SK-N-SH treated with all-trans-retinoic acid at 6 μM for 48 hours (cell line): ENCODE data around the gene CLSTN3.

Experiments
- ATAC-seq: fragments of 200-7000 bp; cut with Tn5 transposase; 3 replicates; pipeline ENCODE4 v1.9.1; 2020; ENCODE audit warnings: mild to moderate bottlenecking, moderate library complexity
- ARNTL ChIP-seq: fragments of 450-650 bp; formaldehyde crosslinking; IDR thresholded peaks from 2 replicates; pipeline ENCODE4 v1.5.0; 2020; ENCODE audit warnings: low read depth, mild to moderate bottlenecking, moderate library complexity, borderline replicate concordance
- BACH2 ChIP-seq: fragments of 250-450 bp; sonication (Bioruptor Pico); IDR thresholded peaks from 2 replicates; pipeline ENCODE4 v1.9.0; 2021; ENCODE audit warnings: mild to moderate bottlenecking, borderline replicate concordance
- CREB5 ChIP-seq: fragments of 250-450 bp; sonication (Bioruptor Pico); IDR thresholded peaks from 2 replicates; pipeline ENCODE4 v1.5.1; 2020; ENCODE audit warnings: low read depth, mild to moderate bottlenecking, moderate library complexity
- CSDC2 ChIP-seq: fragments of 250-450 bp; sonication (Bioruptor Pico); IDR thresholded peaks from 2 replicates; pipeline ENCODE4 v1.5.0; 2020; ENCODE audit warnings: mild to moderate bottlenecking, moderate library complexity
- CSRNP3 ChIP-seq: fragments of 250-450 bp; sonication (Bioruptor Pico); IDR thresholded peaks from 2 replicates; pipeline ENCODE4 v1.5.1; 2021; ENCODE audit warnings: mild to moderate bottlenecking, moderate library complexity
- ESRRG ChIP-seq: fragments of 250-450 bp; sonication (Bioruptor Pico); IDR thresholded peaks from 2 replicates; pipeline ENCODE4 v1.6.1; 2021; ENCODE audit warnings: mild to moderate bottlenecking
- GLIS3 ChIP-seq: fragments of 250-450 bp; sonication (Bioruptor Pico); IDR thresholded peaks from 2 replicates; pipeline ENCODE4 v1.5.0; 2020; ENCODE audit warnings: mild to moderate bottlenecking, moderate library complexity
- ISL1 ChIP-seq: fragments of 250-450 bp; sonication (Bioruptor Pico); IDR thresholded peaks from 2 replicates; pipeline ENCODE4 v2.1.2; 2022; ENCODE audit warnings: mild to moderate bottlenecking, moderate library complexity
- OSR1 ChIP-seq: fragments of 250-450 bp; sonication (Bioruptor Pico); IDR thresholded peaks from 2 replicates; pipeline ENCODE4 v1.8.0; 2022; ENCODE audit warnings: moderate library complexity, mild to moderate bottlenecking, inconsistent platforms
- PATZ1 ChIP-seq: fragments of 250-450 bp; sonication (Bioruptor Pico); IDR thresholded peaks from 2 replicates; pipeline ENCODE4 v1.8.0; 2020; ENCODE audit warnings: mild to moderate bottlenecking, moderate library complexity, borderline replicate concordance
- PPARA ChIP-seq: fragments of 250-450 bp; sonication (Bioruptor Pico); IDR thresholded peaks from 2 replicates; pipeline ENCODE4 v1.5.0; 2020; ENCODE audit warnings: mild to moderate bottlenecking, borderline replicate concordance
- RARB ChIP-seq: fragments of 250-450 bp; sonication (Bioruptor Pico); IDR thresholded peaks from 2 replicates; pipeline ENCODE4 v1.8.0; 2021; ENCODE audit warnings: mild to moderate bottlenecking, moderate library complexity
- SNAI2 ChIP-seq: fragments of 250-450 bp; sonication (Bioruptor Pico); IDR thresholded peaks from 2 replicates; pipeline ENCODE4 v1.5.0; 2020; ENCODE audit warnings: mild to moderate bottlenecking, moderate library complexity
- TCF4 ChIP-seq: fragments of 250-450 bp; sonication (Bioruptor Pico); IDR thresholded peaks from 2 replicates; pipeline ENCODE4 v1.8.0; 2021; ENCODE audit warnings: mild to moderate bottlenecking, moderate library complexity, borderline replicate concordance
- TOX ChIP-seq: fragments of 250-450 bp; sonication (Bioruptor Pico); IDR thresholded peaks from 2 replicates; pipeline ENCODE4 v1.8.0; 2021; ENCODE audit warnings: mild to moderate bottlenecking, moderate library complexity, borderline replicate concordance
- TSHZ2 ChIP-seq: fragments of 250-450 bp; sonication (Bioruptor Pico); IDR thresholded peaks from 2 replicates; pipeline ENCODE4 v1.5.0; 2020; ENCODE audit warnings: mild to moderate bottlenecking, moderate library complexity
- ZC3H10 ChIP-seq: fragments of 250-450 bp; sonication (Bioruptor Pico); IDR thresholded peaks from 2 replicates; pipeline ENCODE4 v1.5.1; 2021; ENCODE audit warnings: mild to moderate bottlenecking, moderate library complexity
- ZFP3 ChIP-seq: fragments of 250-450 bp; sonication (Bioruptor Pico); IDR thresholded peaks from 2 replicates; pipeline ENCODE4 v1.5.0; 2020; ENCODE audit warnings: mild to moderate bottlenecking, moderate library complexity
- ZFP30 ChIP-seq: fragments of 450-650 bp; formaldehyde crosslinking; IDR thresholded peaks from 2 replicates; pipeline ENCODE4 v1.5.0; 2022; ENCODE audit warnings: mild to moderate bottlenecking, moderate library complexity
- ZNF565 ChIP-seq: fragments of 450-650 bp; formaldehyde crosslinking; conservative IDR thresholded peaks from 2 replicates; pipeline ENCODE4 v1.5.0; 2020; ENCODE audit warnings: low read depth, mild to moderate bottlenecking, moderate library complexity
- ZNF70 ChIP-seq: fragments of 450-650 bp; formaldehyde crosslinking; IDR thresholded peaks from 2 replicates; pipeline ENCODE4 v1.5.0; 2020; ENCODE audit warnings: mild to moderate bottlenecking, moderate library complexity
- ZNF8 ChIP-seq: fragments of 450-650 bp; formaldehyde crosslinking; IDR thresholded peaks from 2 replicates; pipeline ENCODE4 v1.5.0; 2020; ENCODE audit warnings: mild to moderate bottlenecking, moderate library complexity

The CLSTN3 gene

GRCh38 chr12:7169951-7170350 lies 39.8 kb downstream of the CLSTN3 start (continued):
- no peak for TF ChIP-seq TSHZ2
- TF ChIP-seq, all 23 proteins: peak for 0

GRCh38 chr12:7171854-7172253 lies 41.7 kb downstream of the CLSTN3 start:
- ATAC-seq: no peak
- TF ChIP-seq PPARA: no peak
- no peak for TF ChIP-seq ZNF565 (CRISPR knock-in tag)
- no peak for TF ChIP-seq TOX (CRISPR knock-in tag)
- TF ChIP-seq RARB (CRISPR knock-in tag): no peak
- TF ChIP-seq CSDC2 (CRISPR knock-in tag): no peak
- TF ChIP-seq ESRRG (CRISPR knock-in tag): no peak

GRCh38 chr12:7175493-7175892 lies 45.3 kb downstream of the CLSTN3 start:
- no peak for ATAC-seq
- TF ChIP-seq BACH2 (CRISPR knock-in tag): no peak
- no peak for TF ChIP-seq ZNF8 (CRISPR knock-in tag)
- TF ChIP-seq PPARA: no peak
- no peak for TF ChIP-seq ESRRG (CRISPR knock-in tag)
- no peak for TF ChIP-seq CREB5
- TF ChIP-seq CSDC2 (CRISPR knock-in tag): no peak
- TF ChIP-seq TCF4: no peak
- no peak for TF ChIP-seq PATZ1 (CRISPR knock-in tag)
- TF ChIP-seq TOX (CRISPR knock-in tag): no peak
- TF ChIP-seq ZC3H10 (CRISPR knock-in tag): no peak
- TF ChIP-seq ZFP30 (CRISPR knock-in tag): no peak
- no peak for TF ChIP-seq OSR1 (CRISPR knock-in tag)
- no peak for TF ChIP-seq ARNTL (CRISPR knock-in tag)
- TF ChIP-seq ZNF70 (CRISPR knock-in tag): no peak
- no peak for TF ChIP-seq RARB (CRISPR knock-in tag)
- no peak for TF ChIP-seq ZNF565 (CRISPR knock-in tag)
- no peak for TF ChIP-seq CSRNP3 (CRISPR knock-in tag)

GRCh38 chr12:7176595-7176994 lies 46.4 kb downstream of the CLSTN3 start:
- TF ChIP-seq CSRNP3 (CRISPR knock-in tag) (no peak), GLIS3 (CRISPR knock-in tag) (no peak), ZNF8 (CRISPR knock-in tag) (no peak), ZFP30 (CRISPR knock-in tag) (no peak), ARNTL (CRISPR knock-in tag) (no peak), TOX (CRISPR knock-in tag) (no peak), ZC3H10 (CRISPR knock-in tag) (no peak), SNAI2 (CRISPR knock-in tag) (no peak), ZNF565 (CRISPR knock-in tag) (no peak), OSR1 (CRISPR knock-in tag) (no peak), ZFP3 (CRISPR knock-in tag) (no peak), BACH2 (CRISPR knock-in tag) (no peak), TCF4 (no peak), ZNF70 (CRISPR knock-in tag) (no peak), PPARA (no peak), ISL1 (CRISPR knock-in tag) (no peak)
- ATAC-seq: no peak
